Measurements from ENCODE around the gene CHKB. TPM values are rescaled to one million over a fixed set of nuclear protein-coding genes. Genes with fewer than 3 reads are reported as not detected.
"Not testable (repeated sequence)": the region's sequence is repeated elsewhere in the genome, so short reads cannot be mapped to it uniquely, and the experiment has no call there.

Gene CHKB
- total RNA-seq, 4 donors from 2014 or later, result 47.0 to 71.3 (median 66.4) TPM

DNA sequence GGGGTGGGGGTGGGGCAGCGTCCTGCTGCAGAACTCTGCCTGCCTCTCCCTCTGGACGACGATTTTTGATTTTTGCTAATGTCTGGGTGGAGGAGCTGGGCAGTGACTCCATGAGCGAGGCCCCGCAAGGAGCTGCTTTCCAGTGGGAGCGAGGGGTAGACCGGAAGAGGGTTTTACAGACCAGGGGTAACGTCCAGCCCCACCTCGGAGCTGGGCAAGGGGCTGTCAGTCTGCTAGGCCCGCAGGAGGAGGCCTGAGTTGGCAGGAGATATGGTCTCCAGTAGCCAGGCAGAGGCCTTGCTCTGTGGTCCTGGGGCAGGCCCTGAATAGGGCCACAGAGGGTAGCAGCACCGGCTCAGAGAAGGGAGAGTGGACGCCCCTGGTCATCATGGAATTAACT lies 26.9 kb upstream of the CHKB start:
- no peak for TF ChIP-seq POLR2A (IDR thresholded peaks at IDR 0.05)
- TF ChIP-seq, protein P1, sequence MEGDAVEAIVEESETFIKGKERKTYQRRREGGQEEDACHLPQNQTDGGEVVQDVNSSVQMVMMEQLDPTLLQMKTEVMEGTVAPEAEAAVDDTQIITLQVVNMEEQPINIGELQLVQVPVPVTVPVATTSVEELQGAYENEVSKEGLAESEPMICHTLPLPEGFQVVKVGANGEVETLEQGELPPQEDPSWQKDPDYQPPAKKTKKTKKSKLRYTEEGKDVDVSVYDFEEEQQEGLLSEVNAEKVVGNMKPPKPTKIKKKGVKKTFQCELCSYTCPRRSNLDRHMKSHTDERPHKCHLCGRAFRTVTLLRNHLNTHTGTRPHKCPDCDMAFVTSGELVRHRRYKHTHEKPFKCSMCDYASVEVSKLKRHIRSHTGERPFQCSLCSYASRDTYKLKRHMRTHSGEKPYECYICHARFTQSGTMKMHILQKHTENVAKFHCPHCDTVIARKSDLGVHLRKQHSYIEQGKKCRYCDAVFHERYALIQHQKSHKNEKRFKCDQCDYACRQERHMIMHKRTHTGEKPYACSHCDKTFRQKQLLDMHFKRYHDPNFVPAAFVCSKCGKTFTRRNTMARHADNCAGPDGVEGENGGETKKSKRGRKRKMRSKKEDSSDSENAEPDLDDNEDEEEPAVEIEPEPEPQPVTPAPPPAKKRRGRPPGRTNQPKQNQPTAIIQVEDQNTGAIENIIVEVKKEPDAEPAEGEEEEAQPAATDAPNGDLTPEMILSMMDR (IDR thresholded peaks at IDR 0.05), result no peak
- no peak for DNase-seq (ENCODE audit: low spot score in 2 of 2)
- intact Hi-C loops (cut with DNase I; ENCODE audit: low total_unique reads), result no loop called here
- WGBS, 2 donors, result 76 to 79% methylated on average over 12 of the region's 12 CpGs
- no peak overlapping the region for H3K4me3 ChIP-seq (ENCODE audit: low read depth, poor library complexity, severe bottlenecking)

DNA sequence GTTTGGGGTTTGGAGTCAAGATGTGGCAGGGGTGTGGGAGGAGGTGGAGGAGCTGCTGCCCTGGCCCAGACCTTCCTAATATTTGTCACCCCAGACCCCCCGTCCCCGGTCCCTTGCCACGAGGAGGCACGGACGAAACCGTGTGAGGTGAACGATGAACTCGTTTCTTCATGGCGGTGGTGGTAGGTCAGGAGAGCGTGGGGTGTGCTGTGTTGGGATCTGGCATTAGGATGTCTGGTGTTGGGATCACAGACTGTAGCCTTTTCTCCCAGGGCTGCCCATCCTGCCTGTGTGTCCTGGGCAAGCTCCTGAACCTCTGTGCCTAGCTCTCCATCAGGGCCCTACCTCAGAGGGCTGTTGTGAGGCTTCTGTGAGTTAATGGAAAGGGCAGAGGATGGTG lies 26.3 kb upstream of the CHKB start:
- DNase-seq (ENCODE audit: low spot score in 2 of 2), result no peak
- intact Hi-C loops (cut with DNase I; ENCODE audit: low total_unique reads), result no loop called here
- 87 to 93% methylated on average over 10 of the region's 10 CpGs for WGBS, 2 donors
- H3K4me3 ChIP-seq (ENCODE audit: low read depth, poor library complexity, severe bottlenecking), result no peak overlapping the region
- TF ChIP-seq, protein P1 (IDR thresholded peaks at IDR 0.05), result no peak
- no peak for TF ChIP-seq POLR2A (IDR thresholded peaks at IDR 0.05)

DNA sequence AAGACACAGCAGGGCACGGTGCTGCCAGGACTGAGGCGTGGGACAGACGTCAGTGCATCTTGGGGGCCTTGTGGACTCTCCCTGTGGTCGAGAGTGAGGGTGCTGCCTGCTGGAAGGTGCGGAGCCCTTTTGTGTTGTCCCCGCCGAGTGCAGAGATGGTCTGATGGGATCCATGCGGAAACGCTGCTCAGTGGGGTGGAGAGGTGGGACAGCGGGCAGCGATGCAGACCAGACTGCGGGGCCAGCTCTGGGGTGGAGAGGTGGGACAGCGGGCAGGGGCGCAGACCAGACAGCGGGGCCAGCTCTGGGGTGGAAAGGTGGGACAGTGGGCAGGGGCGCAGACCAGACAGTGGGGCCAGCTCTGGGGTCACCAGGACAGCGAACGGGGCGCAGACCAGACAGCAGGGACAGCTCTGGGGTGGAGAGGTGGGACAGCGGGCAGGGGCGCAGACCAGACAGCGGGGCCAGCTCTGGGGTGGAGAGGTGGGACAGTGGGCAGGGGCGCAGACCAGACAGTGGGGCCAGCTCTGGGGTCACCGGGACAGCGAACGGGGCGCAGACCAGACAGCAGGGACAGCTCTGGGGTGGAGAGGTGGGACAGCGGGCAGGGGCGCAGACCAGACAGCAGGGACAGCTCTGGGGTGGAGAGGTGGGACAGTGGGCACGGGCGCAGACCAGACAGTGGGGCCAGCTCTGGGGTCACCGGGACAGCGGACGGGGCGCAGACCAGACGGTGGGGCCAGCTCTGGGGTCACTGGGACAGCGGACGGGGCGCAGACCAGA lies 25.6 kb upstream of the CHKB start:
- intact Hi-C loops (cut with DNase I; ENCODE audit: low total_unique reads); DNase-seq (ENCODE audit: low spot score in 2 of 2); H3K4me3 ChIP-seq (ENCODE audit: low read depth, poor library complexity, severe bottlenecking): not testable (repeated sequence)
- 80 to 83% methylated on average over 39 of the region's 39 CpGs for WGBS, 2 donors

DNA sequence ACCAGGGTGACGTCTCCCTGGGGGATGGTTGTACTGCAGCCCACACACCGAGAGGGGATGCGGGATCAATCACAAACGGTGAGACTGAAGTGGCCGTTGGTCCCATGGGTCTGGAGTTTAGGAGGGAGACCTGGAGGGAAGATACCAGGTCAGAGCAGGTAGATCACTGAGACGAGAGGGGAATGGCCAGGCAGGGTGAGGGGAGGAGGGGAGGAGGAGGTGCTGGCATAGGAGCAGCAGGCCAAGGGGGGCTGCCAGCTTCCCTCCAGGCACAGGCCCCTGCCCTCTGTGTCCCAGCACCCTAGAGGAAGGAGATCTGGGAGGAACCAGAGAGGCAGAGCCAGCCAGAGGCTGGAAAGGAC lies 25.0 kb upstream of the CHKB start:
- TF ChIP-seq, protein P1 (IDR thresholded peaks at IDR 0.05), result no peak
- TF ChIP-seq POLR2A (IDR thresholded peaks at IDR 0.05), result no peak
- intact Hi-C loops (cut with DNase I; ENCODE audit: low total_unique reads), result no loop called here
- 74 to 76% methylated on average over 6 of the region's 6 CpGs for WGBS, 2 donors
- DNase-seq (ENCODE audit: low spot score in 2 of 2), result no peak
- no peak overlapping the region for H3K4me3 ChIP-seq (ENCODE audit: low read depth, poor library complexity, severe bottlenecking)

DNA sequence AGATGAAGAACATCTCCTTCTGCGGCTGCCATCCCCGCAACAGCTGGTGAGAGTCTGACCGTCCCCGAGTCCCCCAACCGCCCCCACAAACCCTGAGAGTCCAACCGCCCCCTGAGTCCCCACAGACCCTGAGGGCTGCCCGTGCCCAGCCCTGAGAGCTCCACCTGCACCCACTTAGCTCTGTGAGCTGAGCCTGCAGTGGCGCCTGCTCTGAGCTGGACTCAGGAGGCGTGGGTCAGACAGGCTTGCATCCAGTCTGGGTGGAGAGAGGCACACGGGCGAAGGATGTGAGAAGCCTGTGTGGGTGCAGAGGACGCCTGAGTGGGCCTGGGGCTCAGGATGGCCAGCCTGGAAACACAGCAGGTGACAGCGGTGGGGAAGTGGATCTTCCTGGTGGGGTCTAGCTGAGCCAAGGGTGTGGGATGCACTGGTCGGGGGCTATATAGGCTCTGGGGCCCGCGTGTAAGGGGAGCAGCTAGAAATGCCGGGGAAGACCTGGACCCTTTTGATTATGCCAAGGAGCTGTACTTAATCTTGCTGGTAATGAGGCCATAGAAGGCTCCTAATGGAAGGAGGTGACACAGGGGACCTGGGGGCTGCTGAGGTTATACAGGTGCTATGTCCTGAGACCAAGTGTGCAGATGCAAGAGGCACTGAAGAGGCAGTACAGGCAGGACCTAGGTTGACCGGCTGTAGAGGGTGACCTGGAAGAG lies 24.5 kb upstream of the CHKB start:
- no peak for DNase-seq (ENCODE audit: low spot score in 2 of 2)
- no peak overlapping the region for H3K4me3 ChIP-seq (ENCODE audit: low read depth, poor library complexity, severe bottlenecking)
- 68 to 84% methylated on average over 15 to 18 of the region's 18 CpGs for WGBS, 2 donors
- intact Hi-C loops (cut with DNase I; ENCODE audit: low total_unique reads), result no loop called here
- TF ChIP-seq, protein P1 (IDR thresholded peaks at IDR 0.05), result no peak
- no peak for TF ChIP-seq POLR2A (IDR thresholded peaks at IDR 0.05)

DNA sequence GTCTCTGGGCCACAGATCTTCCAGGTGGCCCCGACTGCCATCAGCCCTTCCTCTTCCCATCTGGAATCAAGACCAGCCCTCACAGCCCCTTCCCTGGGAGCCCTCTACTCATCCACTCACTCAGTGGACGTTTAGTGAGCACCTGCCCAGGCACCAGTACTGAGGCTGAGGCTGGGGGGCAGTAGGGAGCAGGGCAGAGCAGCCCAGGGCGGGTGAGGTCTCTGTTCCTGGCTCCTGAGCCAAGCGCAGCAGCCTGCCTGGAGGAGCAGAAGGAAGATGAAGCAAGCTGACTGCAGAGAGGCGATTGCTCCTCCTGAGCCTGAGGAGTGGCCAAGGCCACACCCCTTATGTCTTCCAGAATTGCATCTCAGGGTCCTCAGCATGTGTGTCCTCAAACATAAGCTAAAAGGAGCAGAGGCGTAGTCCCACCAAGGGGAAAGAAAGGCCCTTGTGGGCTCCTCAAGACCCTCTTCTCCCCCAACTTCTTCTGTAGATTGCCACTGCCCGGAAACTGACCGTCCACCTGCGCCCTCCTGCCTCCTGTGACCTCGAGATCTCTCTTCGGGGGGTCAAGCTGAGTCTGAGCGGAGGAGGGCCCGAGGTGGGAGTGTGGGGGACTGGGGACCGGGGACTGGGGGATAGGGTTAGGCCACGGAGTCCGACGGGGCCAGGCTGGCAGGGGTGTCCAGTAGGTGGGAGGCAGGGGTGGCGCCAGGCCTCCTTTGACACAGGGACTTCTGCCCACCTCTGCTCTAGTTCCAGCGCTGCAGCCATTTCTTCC lies 23.7 kb upstream of the CHKB start:
- DNase-seq (ENCODE audit: low spot score in 2 of 2), result no peak
- H3K4me3 ChIP-seq (ENCODE audit: low read depth, poor library complexity, severe bottlenecking), result no peak overlapping the region
- WGBS, 2 donors, result 77% methylated on average over 19 of the region's 19 CpGs
- intact Hi-C loops (cut with DNase I; ENCODE audit: low total_unique reads), result no loop called here
- no peak for TF ChIP-seq POLR2A (IDR thresholded peaks at IDR 0.05)
- TF ChIP-seq, protein P1 (IDR thresholded peaks at IDR 0.05), result no peak
